Non-pigmented ciliary epithelial cell (primary cell): ENCODE results near the gene MARCKSL1.
"Not testable (repeated sequence)": the region's sequence is repeated elsewhere in the genome, so short reads cannot be mapped to it uniquely, and the experiment has no call there.

Source experiments
- DNase-seq: peaks from one replicate; pipeline ENCODE4 v3.0.0-alpha.2; 2010; ENCODE audit warnings: low read depth

MARCKSL1 gene

DNA sequence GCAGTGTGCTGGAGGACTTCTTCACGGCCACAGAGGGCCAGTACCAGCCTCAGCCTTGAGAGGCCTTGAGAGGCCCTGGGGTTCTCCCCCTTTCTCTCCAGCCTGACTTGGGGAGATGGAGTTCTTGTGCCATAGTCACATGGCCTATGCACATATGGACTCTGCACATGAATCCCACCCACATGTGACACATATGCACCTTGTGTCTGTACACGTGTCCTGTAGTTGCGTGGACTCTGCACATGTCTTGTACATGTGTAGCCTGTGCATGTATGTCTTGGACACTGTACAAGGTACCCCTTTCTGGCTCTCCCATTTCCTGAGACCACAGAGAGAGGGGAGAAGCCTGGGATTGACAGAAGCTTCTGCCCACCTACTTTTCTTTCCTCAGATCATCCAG, 50.4 kb downstream of the MARCKSL1 start:
- DNase-seq = no peak

DNA sequence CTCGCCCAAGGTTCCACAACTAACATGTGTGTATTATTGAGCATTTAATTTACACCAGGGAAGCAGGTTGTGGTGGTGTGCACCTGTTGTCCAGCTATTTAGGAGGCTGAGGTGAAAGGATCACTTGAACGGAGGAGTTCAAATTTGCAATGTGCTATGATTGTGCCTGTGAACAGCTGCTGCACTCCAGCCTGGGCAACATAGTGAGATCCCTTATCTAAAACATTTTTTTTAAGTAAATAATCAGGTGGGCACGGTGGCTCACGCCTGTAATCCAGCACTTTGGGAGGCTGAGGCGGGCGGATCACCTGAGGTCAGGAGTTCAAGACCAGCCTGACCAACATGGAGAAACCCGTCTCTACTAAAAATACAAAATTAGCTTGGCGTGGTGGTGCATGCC, 51.3 kb downstream of the MARCKSL1 start:
- not testable (repeated sequence) for DNase-seq
